RWPE1 (cell line): ENCODE measurements around the gene RAP1GAP2.

Experiments used
- CTCF ChIA-PET: fragments of 350-600 bp; sonication (Branson Sonifier 250); formaldehyde crosslinking; extraction: SDS; loops from one replicate; lab custom pipeline; 2021; lab: Yijun Ruan, JAX
- POLR2A ChIA-PET: fragments of 400-600 bp; formaldehyde crosslinking; extraction: SDS; loops from one replicate; lab custom pipeline; 2020; ENCODE audit warnings: antibody characterized with exemption; ENCODE audit not compliant: low non-redundant PET; lab: Yijun Ruan, JAX
- DNase-seq: peaks from one replicate; pipeline ENCODE4 v3.0.0; 2012; ENCODE audit warnings: low spot score
- H3K27ac ChIP-seq: fragments of 450-650 bp; 2 replicates; pipeline ENCODE4 v1.5.1; 2017
- TF ChIP-seq, protein P1 (sequence below): fragments of 450-650 bp; conservative IDR thresholded peaks from 2 replicates; pipeline ENCODE4 v1.5.1; 2017; ENCODE audit warnings: low read depth, mild to moderate bottlenecking

The RAP1GAP2 gene

GRCh38 chr17:2800367-2800766 lies 4.1 kb downstream of the RAP1GAP2 start:
- ChIA-PET CTCF (no interaction called here), POLR2A (no interaction called here)
- DNase-seq = no peak
- H3K27ac ChIP-seq = no peak overlapping the region
- TF ChIP-seq, protein P1, sequence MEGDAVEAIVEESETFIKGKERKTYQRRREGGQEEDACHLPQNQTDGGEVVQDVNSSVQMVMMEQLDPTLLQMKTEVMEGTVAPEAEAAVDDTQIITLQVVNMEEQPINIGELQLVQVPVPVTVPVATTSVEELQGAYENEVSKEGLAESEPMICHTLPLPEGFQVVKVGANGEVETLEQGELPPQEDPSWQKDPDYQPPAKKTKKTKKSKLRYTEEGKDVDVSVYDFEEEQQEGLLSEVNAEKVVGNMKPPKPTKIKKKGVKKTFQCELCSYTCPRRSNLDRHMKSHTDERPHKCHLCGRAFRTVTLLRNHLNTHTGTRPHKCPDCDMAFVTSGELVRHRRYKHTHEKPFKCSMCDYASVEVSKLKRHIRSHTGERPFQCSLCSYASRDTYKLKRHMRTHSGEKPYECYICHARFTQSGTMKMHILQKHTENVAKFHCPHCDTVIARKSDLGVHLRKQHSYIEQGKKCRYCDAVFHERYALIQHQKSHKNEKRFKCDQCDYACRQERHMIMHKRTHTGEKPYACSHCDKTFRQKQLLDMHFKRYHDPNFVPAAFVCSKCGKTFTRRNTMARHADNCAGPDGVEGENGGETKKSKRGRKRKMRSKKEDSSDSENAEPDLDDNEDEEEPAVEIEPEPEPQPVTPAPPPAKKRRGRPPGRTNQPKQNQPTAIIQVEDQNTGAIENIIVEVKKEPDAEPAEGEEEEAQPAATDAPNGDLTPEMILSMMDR = no peak

DNA sequence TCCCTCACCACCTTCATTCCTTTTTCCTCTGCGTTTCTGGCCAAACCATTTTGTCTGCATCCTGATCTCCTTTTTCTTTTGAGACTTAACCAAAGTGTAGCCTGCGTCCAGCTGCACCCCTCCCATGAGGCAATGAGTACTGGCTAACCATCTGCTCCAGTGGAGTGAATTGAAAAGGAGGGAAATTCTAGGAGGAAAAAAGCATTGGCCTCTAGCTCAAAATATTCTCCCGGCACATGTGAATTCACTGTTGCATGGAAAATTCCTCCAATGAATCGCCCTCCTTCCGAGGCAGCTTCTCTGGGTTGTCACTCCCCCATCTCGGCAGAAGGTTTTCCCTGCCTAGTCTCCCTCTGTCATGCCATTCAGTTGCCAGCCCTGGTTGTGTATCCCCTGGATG lies 5.6 kb downstream of the RAP1GAP2 start:
- no peak for DNase-seq
- no peak overlapping the region for H3K27ac ChIP-seq
- ChIA-PET CTCF (interaction anchor here (0.6 to 1.0 kb wide), 2 partner anchors 13 to 47 kb away, joined by 6 read pairs; no protein-coding TSS in a partner anchor), POLR2A (no interaction called here)
- TF ChIP-seq, protein P1 = no peak

DNA sequence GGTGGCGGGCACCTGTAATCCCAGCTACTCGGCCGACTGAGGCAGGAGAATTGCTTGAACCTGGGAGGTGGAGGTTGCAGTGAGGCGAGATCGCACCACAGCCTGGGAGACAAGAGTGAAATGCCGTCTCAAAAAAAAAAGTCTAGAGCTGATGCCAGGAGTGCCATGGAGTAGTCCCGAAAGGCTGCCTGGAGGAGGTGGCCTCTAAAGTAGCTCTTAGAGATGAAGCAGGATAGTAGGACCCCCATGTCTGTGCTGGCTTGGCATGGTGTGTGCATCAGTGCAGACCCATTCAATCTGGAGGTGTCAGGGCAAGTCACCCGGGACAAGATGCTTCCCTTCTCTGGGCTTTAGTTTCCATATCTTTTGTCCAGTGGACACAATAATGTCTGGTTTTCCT lies 6.3 kb downstream of the RAP1GAP2 start:
- ChIA-PET POLR2A (no interaction called here), CTCF (interaction anchor here (1.0 kb wide), 1 partner anchor 46 kb away, joined by 6 read pairs; no protein-coding TSS in a partner anchor)
- no peak for DNase-seq
- H3K27ac ChIP-seq = no peak overlapping the region
- TF ChIP-seq, protein P1 = no peak

DNA sequence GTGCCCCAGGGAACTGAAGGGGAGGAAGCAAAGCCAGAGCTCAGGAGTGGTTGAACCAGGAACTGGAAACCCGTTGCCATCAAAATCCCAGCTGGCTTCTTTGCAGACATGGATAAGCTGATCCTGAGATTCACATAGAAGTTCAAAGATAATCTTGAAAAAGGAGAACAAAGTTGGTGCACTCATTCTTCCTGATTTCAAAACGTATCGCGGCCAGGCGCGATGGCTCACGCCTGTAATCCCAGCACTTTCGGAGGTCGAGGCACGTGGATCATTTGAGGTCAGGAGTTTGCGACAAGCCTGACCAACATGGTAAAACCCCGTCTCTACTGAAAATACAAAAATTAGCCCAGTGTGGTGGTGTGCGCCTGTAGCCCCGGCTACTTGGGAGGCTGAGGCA lies 7.1 kb downstream of the RAP1GAP2 start:
- CTCF ChIA-PET = interaction anchor here (0.5 kb wide), 1 partner anchor 301 kb away, joined by 8 read pairs; no protein-coding TSS in a partner anchor
- POLR2A ChIA-PET = no interaction called here
- TF ChIP-seq, protein P1 = no peak
- no peak for DNase-seq
- H3K27ac ChIP-seq = no peak overlapping the region

DNA sequence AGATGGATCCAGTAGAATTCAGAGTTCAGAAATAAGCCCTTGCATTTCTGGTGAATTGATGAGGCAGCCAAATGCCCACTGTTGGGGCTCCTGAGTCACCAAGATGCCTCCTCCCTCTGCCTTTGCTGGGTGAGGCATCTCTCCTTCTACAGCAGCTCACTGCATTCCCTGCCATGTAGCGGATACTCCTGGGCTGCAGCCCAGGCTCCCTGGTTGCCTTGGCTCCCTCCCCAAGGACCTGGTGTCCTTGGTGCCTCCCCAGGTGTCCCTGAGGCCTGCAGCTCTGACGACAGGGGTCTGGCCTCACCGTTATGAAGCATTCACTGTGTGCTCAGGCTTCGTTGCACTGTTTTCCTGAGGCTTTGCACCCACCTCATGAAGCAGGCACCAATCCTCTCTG lies 7.7 kb downstream of the RAP1GAP2 start:
- no peak overlapping the region for H3K27ac ChIP-seq
- TF ChIP-seq, protein P1 = no peak
- POLR2A ChIA-PET = interaction anchor here (0.8 kb wide), 1 partner anchor 216 kb away, joined by 8 read pairs; no protein-coding TSS in a partner anchor
- CTCF ChIA-PET = no interaction called here
- no peak for DNase-seq

- POLR2A ChIA-PET = interaction anchor here (0.8 kb wide), 1 partner anchor 215 kb away, joined by 8 read pairs; no protein-coding TSS in a partner anchor
- no peak for DNase-seq
Measured at GRCh38 chr17:2804912-2805311, 8.7 kb downstream of the RAP1GAP2 start.

More at GRCh38 chr17:2804912-2805311, 8.7 kb downstream of the RAP1GAP2 start:
- TF ChIP-seq, protein P1 = no peak
- CTCF ChIA-PET = no interaction called here
- no peak overlapping the region for H3K27ac ChIP-seq
